GM12878 (cell line): Measurements from ENCODE around the gene FABP1. TPM values are rescaled to one million over a fixed set of nuclear protein-coding genes. Genes with fewer than 3 reads are reported as not detected.

Experiments
- ATAC-seq: fragments of 200-7000 bp; cut with Tn5 transposase; 3 replicates; pipeline ENCODE4 v1.9.1; 2020; ENCODE audit warnings: mild to moderate bottlenecking, moderate library complexity
- BruUV-seq: library from RNA; stranded (reverse); fragments of 400-500 nt; replicated peaks from 2 replicates; lab custom pipeline; 2021; lab: Mats Ljungman, UMichigan
- CTCF ChIA-PET: fragments of 300-600 bp; sonication (Branson Sonifier 250); formaldehyde crosslinking; extraction: SDS; loops from one replicate; lab custom pipeline; 2021; ENCODE audit warnings: inconsistent platforms; lab: Yijun Ruan, JAX
- POLR2A ChIA-PET: fragments of 350-600 bp; formaldehyde crosslinking; extraction: SDS; loops from one replicate; lab custom pipeline; 2021; ENCODE audit warnings: inconsistent platforms; lab: Charles Lee
- RAD21 ChIA-PET: fragments of 300-600 bp; sonication (Branson Sonifier 250); formaldehyde crosslinking; loops from one replicate; lab custom pipeline; 2023; ENCODE audit warnings: antibody characterized with exemption; ENCODE audit not compliant: unreplicated experiment; lab: Charles Lee
- SMC1A ChIA-PET: fragments of 300-600 bp; sonication (Branson Sonifier 250); formaldehyde crosslinking; loops from one replicate; lab custom pipeline; 2023; ENCODE audit not compliant: unreplicated experiment, uncharacterized antibody; lab: Charles Lee
- DNase-seq: peaks from one replicate; pipeline ENCODE4 v3.0.0-alpha.2; 2011; ENCODE audit warnings: low read depth, low spot score
- FAIRE-seq: peaks from 3 replicates; lab custom pipeline; 2011; peaks lifted over from hg19 to GRCh38; lab: Jason Lieb, UNC
- H2AFZ ChIP-seq: 2 replicates; pipeline ENCODE4 v1.6.0; 2011; ENCODE audit warnings: low read depth, low read length, control low read depth; ENCODE audit not compliant: control insufficient read depth
- H3K27ac ChIP-seq: 2 replicates; pipeline ENCODE4 v1.5.1; 2011; ENCODE audit warnings: control low read depth; ENCODE audit not compliant: control insufficient read depth, insufficient read depth
- H3K27me3 ChIP-seq, 2 experiments: replicated peaks in 1 of 2; 2 replicates each; pipeline versions ENCODE4 v1.6.0 to v1.6.1; 2011; ENCODE audit warnings: low read length in 1 of 2; ENCODE audit not compliant: control insufficient read depth in 2 of 2, insufficient read depth in 2 of 2
- H3K36me3 ChIP-seq, 2 experiments: 2 replicates each; pipeline ENCODE4 v1.5.1; 2011; ENCODE audit warnings: low read length in 1 of 2; ENCODE audit not compliant: control insufficient read depth in 2 of 2, insufficient read depth in 2 of 2
- H3K4me1 ChIP-seq: 2 replicates; pipeline ENCODE4 v1.6.1; 2011; ENCODE audit warnings: mild to moderate bottlenecking, low read length, moderate library complexity, mixed read lengths; ENCODE audit not compliant: control insufficient read depth, insufficient read depth
- H3K4me2 ChIP-seq: 2 replicates; pipeline ENCODE4 v1.6.0; 2011; ENCODE audit warnings: control low read depth; ENCODE audit not compliant: control insufficient read depth, insufficient read depth
- H3K4me3 ChIP-seq: fragments of 200-600 bp; sonication (generic); 2 replicates; pipeline ENCODE4 v1.5.1; 2016
- H3K79me2 ChIP-seq: 2 replicates; pipeline ENCODE4 v1.6.0; 2011; ENCODE audit warnings: low read length; ENCODE audit not compliant: control insufficient read depth, insufficient read depth
- H3K9ac ChIP-seq: 2 replicates; pipeline ENCODE4 v1.8.0; 2011; ENCODE audit warnings: low read length, control low read depth, mixed read lengths; ENCODE audit not compliant: control insufficient read depth, insufficient read depth
- H3K9me3 ChIP-seq: replicated peaks from 3 replicates; pipeline ENCODE4 v1.5.1; 2011; ENCODE audit warnings: mild to moderate bottlenecking, low read length; ENCODE audit not compliant: control insufficient read depth, insufficient read depth
- H4K20me1 ChIP-seq: 2 replicates; pipeline ENCODE4 v1.6.0; 2011; ENCODE audit not compliant: control insufficient read depth, insufficient read depth
- ATF7 ChIP-seq: fragments of 450-650 bp; IDR thresholded peaks from 2 replicates; pipeline ENCODE4 v1.6.1; 2016; ENCODE audit warnings: low read depth, mild to moderate bottlenecking
- CHD4 ChIP-seq: fragments of 200-600 bp; sonication (generic); IDR thresholded peaks from 2 replicates; pipeline ENCODE4 v1.6.1; 2016; ENCODE audit warnings: mild to moderate bottlenecking
- RFX5 ChIP-seq: IDR thresholded peaks from 2 replicates; pipeline ENCODE4 v1.6.1; 2011; ENCODE audit warnings: low read depth, low read length, improper control_type of control experiment
- SIX5 ChIP-seq: IDR thresholded peaks from 2 replicates; pipeline ENCODE4 v1.6.1; 2011; ENCODE audit warnings: mild to moderate bottlenecking, low read depth, low read length, moderate library complexity; ENCODE audit not compliant: severe bottlenecking
- SMC3 ChIP-seq: IDR thresholded peaks from 2 replicates; pipeline ENCODE4 v1.6.1; 2011; ENCODE audit warnings: low read length, improper control_type of control experiment, borderline replicate concordance
- STAT1 ChIP-seq: fragments of 450-650 bp; conservative IDR thresholded peaks from 2 replicates; pipeline ENCODE4 v1.6.1; 2014; ENCODE audit warnings: antibody characterized with exemption, mild to moderate bottlenecking
- TAF1 ChIP-seq: IDR thresholded peaks from 2 replicates; pipeline ENCODE4 v1.6.1; 2011; ENCODE audit warnings: mild to moderate bottlenecking, low read depth, low read length, borderline replicate concordance
- WGBS: methylation state at CpG from one replicate; pipeline ENCODE4 v1.1.6; 2016; ENCODE audit warnings: low lambda C conversion rate; ENCODE audit not compliant: insufficient replicate concordance, insufficient coverage; ENCODE audit errors: missing lambda C conversion rate; 5-methylcytosine and 5-hydroxymethylcytosine counted together
- in situ Hi-C: fragments of 300-500 bp; cut with MboI; formaldehyde crosslinking; loops from 9 replicates; pipeline ENCODE4 v1.14.3; 2018; ENCODE audit warnings: mixed read lengths
- intact Hi-C: fragments of 100-400 bp; cut with micrococcal nuclease; formaldehyde crosslinking; loops from one replicate; pipeline ENCODE4 v1.14.2; 2022; ENCODE audit not compliant: unreplicated experiment
- polyA plus RNA-seq, 11 experiments: library from polyadenylated mRNA; depleted of rRNA in 4 of 11; unstranded in 6 of 11; stranded (reverse) in 5 of 11; fragments of >200 nt; fragmentation: Nextera tagmentation in 4 of 11; fragmentation: Illumina TruSeq in 1 of 11; extraction: Ambion mirVana in 4 of 11; extraction: Trizol in 1 of 11; gene quantifications; 1 replicate in 1 of 11; 2 replicates in 10 of 11; pipeline versions ENCODE4 v1.2.1 to v1.2.3, GENCODE V29; 2011 to 2016; ENCODE audit warnings: inconsistent platforms in 2 of 11, missing spikeins in 2 of 11, low read depth in 1 of 11
- total RNA-seq, 4 experiments: library from RNA; depleted of rRNA in 3 of 4; stranded (reverse); fragments of >200 nt in 3 of 4; fragmentation: Illumina TruSeq in 1 of 4; extraction: Trizol in 1 of 4; gene quantifications; 2 replicates each; pipeline versions ENCODE4 v1.2.1 to v1.2.3, GENCODE V29; 2013 to 2021
- TF ChIP-seq, protein P1 (sequence below): fragments of 150-350 bp; IDR thresholded peaks from 2 replicates; pipeline ENCODE4 v1.6.1; 2014; ENCODE audit warnings: mild to moderate bottlenecking, low read depth, low read length

Gene FABP1
- total and polyA plus RNA-seq, 10 of the 15 experiments (the other 5 are each of a cell fraction or from before 2014, with no cell fraction given) = not detected

GRCh38 chr2:88122141-88122884, 5.5 kb downstream of the FABP1 start:
- H3K4me3 ChIP-seq = no peak overlapping the region
- TF ChIP-seq, protein P1, sequence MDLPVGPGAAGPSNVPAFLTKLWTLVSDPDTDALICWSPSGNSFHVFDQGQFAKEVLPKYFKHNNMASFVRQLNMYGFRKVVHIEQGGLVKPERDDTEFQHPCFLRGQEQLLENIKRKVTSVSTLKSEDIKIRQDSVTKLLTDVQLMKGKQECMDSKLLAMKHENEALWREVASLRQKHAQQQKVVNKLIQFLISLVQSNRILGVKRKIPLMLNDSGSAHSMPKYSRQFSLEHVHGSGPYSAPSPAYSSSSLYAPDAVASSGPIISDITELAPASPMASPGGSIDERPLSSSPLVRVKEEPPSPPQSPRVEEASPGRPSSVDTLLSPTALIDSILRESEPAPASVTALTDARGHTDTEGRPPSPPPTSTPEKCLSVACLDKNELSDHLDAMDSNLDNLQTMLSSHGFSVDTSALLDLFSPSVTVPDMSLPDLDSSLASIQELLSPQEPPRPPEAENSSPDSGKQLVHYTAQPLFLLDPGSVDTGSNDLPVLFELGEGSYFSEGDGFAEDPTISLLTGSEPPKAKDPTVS = no peak
- TF ChIP-seq SMC3 = no peak
- no peak for TF ChIP-seq ATF7
- TF ChIP-seq SIX5 = no peak
- H3K4me1 ChIP-seq = no peaks in the 10 kb centered on the region
- no peak for ATAC-seq
- CTCF ChIA-PET = interaction anchor here (0.5 kb wide), 1 partner anchor 13 kb away, joined by 3 read pairs; no protein-coding TSS in a partner anchor
- H3K4me2 ChIP-seq = no peak overlapping the region
- H3K36me3 ChIP-seq = no peaks in the 10 kb centered on the region
- no peaks in the 10 kb centered on the region for H3K9me3 ChIP-seq
- H3K79me2 ChIP-seq = no peaks in the 10 kb centered on the region
- H2AFZ ChIP-seq = no peak overlapping the region
- BruUV-seq = no TSS peak
- H3K27ac ChIP-seq = no peak overlapping the region
- H3K9ac ChIP-seq = no peak overlapping the region
- RAD21 ChIA-PET = no interaction called here
- intact Hi-C loops = no loop called here
- DNase-seq = no peak
- H4K20me1 ChIP-seq = no peaks in the 10 kb centered on the region
- POLR2A ChIA-PET = no interaction called here
- no peak for FAIRE-seq
- 19% methylated on average over 8 of the region's 8 CpGs for WGBS
- in situ Hi-C loops = no loop called here
- SMC1A ChIA-PET = no interaction called here
- no peaks in the 10 kb centered on the region; a peak in 1 of 4 replicates for H3K27me3 ChIP-seq

DNA sequence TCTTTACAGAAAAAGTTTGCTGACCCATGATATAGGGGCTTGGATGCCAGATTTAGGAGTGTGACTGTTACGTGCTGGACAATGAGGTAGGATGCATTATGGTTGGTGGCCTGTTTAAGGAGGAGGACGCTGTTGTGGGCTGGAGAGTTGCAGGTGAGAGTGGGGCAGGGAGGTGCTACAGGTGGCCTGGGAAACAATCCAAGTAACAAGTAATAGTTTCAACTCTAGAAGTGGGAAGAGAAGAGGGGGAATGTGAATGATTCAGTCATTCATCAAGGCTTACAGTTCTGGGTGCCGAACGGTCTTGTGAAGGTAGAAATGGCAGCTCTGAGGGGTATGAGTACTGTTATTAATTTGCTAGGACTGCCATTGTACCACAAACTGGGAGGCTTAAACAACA, 6.2 kb downstream of the FABP1 start:
- TF ChIP-seq STAT1 (no peak), RFX5 (no peak), CHD4 (no peak), TAF1 (no peak)
- no peaks in the 10 kb centered on the region for H3K4me1 ChIP-seq
- RAD21 ChIA-PET = no interaction called here
- no peaks in the 10 kb centered on the region for H3K36me3 ChIP-seq
- BruUV-seq = no TSS peak
- WGBS = 51% methylated on average over 4 of the region's 4 CpGs
- H2AFZ ChIP-seq = no peak overlapping the region
- no peaks in the 10 kb centered on the region for H3K79me2 ChIP-seq
- H4K20me1 ChIP-seq = no peaks in the 10 kb centered on the region
- peaks cover 0 to 1% of the 10 kb centered on the region in 2 experiments; a peak in 2 of 4 replicates for H3K27me3 ChIP-seq
- in situ Hi-C loops = no loop called here
- H3K9me3 ChIP-seq = no peaks in the 10 kb centered on the region
- H3K4me3 ChIP-seq = no peak overlapping the region
- POLR2A ChIA-PET = no interaction called here
- H3K4me2 ChIP-seq = no peak overlapping the region
- H3K27ac ChIP-seq = no peak overlapping the region
- no peak overlapping the region for H3K9ac ChIP-seq
- intact Hi-C loops = no loop called here
- DNase-seq = no peak
- no peak for FAIRE-seq
- no peak for ATAC-seq
- SMC1A ChIA-PET = no interaction called here
- CTCF ChIA-PET = no interaction called here
